Tibial artery (tissue), 4 donors: ENCODE results near the gene WFS1.

Experiments
- DNase-seq, 2 donors: peaks; one replicate each; pipeline ENCODE4 v3.0.0-alpha.2; 2019
- H3K27ac ChIP-seq, 2 donors: fragments of 200-600 bp; sonication (generic) in 1 of 2; 1 replicate in 1 of 2; 2 replicates in 1 of 2; pipeline ENCODE4 v1.5.1; 2018 to 2019; ENCODE audit warnings: mild to moderate bottlenecking in 1 of 2
- H3K27me3 ChIP-seq, 2 donors: fragments of 200-600 bp; sonication (generic) in 1 of 2; one replicate each; pipeline versions ENCODE4 v1.5.1 to v1.6.0; 2016 to 2019
- H3K36me3 ChIP-seq, 3 donors: fragments of 200-600 bp; sonication (generic) in 2 of 3; one replicate each; pipeline ENCODE4 v1.5.1; 2016 to 2019; ENCODE audit warnings: mild to moderate bottlenecking in 2 of 3
- H3K4me1 ChIP-seq, 4 donors: fragments of 200-600 bp; sonication (generic) in 2 of 4; 1 replicate in 3 of 4; 2 replicates in 1 of 4; pipeline ENCODE4 v1.5.1; 2016 to 2019
- H3K4me3 ChIP-seq, 2 donors: fragments of 200-600 bp; sonication (generic) in 1 of 2; 1 replicate in 1 of 2; 2 replicates in 1 of 2; pipeline ENCODE4 v1.5.1; 2018 to 2019; ENCODE audit warnings: mild to moderate bottlenecking in 2 of 2
- H3K9me3 ChIP-seq, 3 donors: fragments of 200-600 bp; sonication (generic) in 1 of 3; one replicate each; pipeline ENCODE4 v1.5.1; 2016 to 2019
- intact Hi-C: fragments of 100-400 bp; cut with DNase I; formaldehyde crosslinking; loops from one replicate; pipeline ENCODE4 v1.15.0; 2023; ENCODE audit warnings: low total_unique reads
- TF ChIP-seq, protein P1 (sequence below), 2 experiments: fragments of 200-600 bp in 1 of 2; fragments of 450-650 bp in 1 of 2; IDR thresholded peaks; one replicate each; pipeline ENCODE4 v1.5.1; 2017 to 2019; ENCODE audit warnings: antibody characterized with exemption in 2 of 2, mild to moderate bottlenecking in 1 of 2, moderate library complexity in 1 of 2

The WFS1 gene

DNA sequence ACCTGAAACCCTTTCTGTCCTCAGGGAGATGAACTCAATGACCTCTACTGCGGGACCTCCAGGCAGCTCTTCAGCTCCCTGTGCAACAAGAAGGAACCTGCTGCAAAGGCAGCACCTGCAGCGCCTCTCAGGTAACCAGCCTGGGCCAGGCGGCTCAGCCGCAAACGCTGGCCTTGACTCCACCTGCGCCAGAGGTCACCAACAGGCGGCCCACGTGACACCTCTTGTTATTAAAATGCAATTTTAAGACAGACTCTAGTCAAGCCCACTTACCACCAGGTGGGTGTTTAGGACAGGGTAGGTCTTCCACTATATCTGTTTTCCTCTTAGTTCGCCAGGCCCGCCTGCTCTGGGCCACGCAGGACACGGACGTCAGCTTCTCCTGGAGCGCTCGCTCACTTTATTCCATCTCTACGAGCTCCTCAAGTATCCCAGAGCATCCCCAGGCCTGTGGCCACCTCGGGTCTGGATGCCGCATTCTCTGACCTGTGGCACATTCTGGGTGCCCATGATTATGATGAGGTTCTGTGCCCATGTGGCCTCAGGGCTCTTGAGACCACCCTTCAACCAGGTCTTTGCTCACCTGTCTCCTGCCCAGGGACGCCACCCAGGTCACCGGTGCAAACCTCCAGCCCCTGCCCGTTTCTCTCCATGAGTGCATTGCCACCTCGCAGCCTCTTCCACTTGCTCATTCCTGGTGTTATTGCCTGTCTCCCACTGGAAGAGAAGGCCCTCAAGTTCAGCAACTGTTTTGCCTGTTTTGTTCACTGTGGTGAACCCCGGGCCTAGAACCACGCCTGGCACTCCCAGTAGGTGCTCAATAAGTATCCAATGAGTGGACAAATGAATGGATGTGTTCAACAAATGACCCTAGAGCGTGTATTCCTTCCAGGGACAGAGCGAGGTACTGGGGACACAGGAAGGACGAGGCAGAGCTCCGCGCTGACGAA, 36.5 kb upstream of the WFS1 start:
- Histone ChIP-seq H3K9me3 (no peaks in the 10 kb centered on the region), H3K36me3 (no peaks in the 10 kb centered on the region), H3K27ac (no peak overlapping the region), H3K4me3 (no peak overlapping the region), H3K4me1 (no peaks in the 10 kb centered on the region), H3K27me3 (peaks cover 0 to 27% of the 10 kb centered on the region in 2 donors)
- intact Hi-C loops: no loop called here
- TF ChIP-seq, protein P1, sequence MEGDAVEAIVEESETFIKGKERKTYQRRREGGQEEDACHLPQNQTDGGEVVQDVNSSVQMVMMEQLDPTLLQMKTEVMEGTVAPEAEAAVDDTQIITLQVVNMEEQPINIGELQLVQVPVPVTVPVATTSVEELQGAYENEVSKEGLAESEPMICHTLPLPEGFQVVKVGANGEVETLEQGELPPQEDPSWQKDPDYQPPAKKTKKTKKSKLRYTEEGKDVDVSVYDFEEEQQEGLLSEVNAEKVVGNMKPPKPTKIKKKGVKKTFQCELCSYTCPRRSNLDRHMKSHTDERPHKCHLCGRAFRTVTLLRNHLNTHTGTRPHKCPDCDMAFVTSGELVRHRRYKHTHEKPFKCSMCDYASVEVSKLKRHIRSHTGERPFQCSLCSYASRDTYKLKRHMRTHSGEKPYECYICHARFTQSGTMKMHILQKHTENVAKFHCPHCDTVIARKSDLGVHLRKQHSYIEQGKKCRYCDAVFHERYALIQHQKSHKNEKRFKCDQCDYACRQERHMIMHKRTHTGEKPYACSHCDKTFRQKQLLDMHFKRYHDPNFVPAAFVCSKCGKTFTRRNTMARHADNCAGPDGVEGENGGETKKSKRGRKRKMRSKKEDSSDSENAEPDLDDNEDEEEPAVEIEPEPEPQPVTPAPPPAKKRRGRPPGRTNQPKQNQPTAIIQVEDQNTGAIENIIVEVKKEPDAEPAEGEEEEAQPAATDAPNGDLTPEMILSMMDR (IDR thresholded peaks at IDR 0.05): no peak
- DNase-seq: peak in 1 of 2 donors; percentile 52

DNA sequence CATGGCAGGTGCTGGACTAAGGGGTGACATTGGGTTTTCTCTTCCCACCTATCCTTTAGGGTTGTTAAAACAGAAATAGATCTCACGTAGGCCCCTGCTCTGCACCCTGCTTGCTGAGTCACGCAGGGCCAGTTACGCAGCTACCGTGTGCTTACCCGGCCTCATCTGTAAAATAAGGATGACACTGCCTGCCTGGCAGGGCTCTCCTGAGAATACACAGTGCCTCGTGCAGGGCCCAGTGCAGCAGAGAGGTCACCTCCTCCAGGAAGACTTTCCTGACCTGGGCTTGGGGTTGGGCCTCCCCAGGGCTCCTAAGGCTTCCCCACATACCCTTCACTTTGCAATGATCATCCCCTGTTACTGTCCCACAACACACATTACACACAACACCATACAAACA, 35.7 kb upstream of the WFS1 start:
- intact Hi-C loops: no loop called here
- no peaks in the 10 kb centered on the region for H3K4me1 ChIP-seq
- no peak overlapping the region for H3K27ac ChIP-seq
- H3K4me3 ChIP-seq: no peak overlapping the region
- H3K9me3 ChIP-seq: no peaks in the 10 kb centered on the region
- peaks cover 0 to 22% of the 10 kb centered on the region in 2 donors for H3K27me3 ChIP-seq
- TF ChIP-seq, protein P1 (IDR thresholded peaks at IDR 0.05): no peak
- no peaks in the 10 kb centered on the region for H3K36me3 ChIP-seq
- no peak for DNase-seq

DNA sequence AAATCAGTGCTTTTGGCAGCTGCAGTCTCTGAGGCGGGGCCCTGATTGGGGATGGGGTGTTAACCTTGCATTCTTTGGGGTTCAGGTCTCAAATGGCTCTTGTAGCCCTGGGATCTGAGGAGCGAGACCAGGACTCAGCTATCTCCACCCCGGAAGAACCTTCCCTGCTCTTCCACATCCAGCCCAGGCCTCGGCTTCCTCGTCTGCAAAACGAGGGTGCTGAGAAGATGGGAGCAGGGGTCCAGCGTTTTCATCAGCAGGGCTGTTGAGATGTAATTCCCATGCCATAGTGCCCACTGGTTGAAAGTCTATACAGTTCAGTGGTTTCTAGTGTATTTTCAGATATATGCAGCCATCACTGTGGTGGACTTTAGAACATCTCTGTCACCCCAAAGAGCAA, 34.6 kb upstream of the WFS1 start:
- H3K9me3 ChIP-seq: no peaks in the 10 kb centered on the region
- TF ChIP-seq, protein P1 (IDR thresholded peaks at IDR 0.05): no peak
- no peaks in the 10 kb centered on the region for H3K36me3 ChIP-seq
- no peaks in the 10 kb centered on the region for H3K4me1 ChIP-seq
- H3K27ac ChIP-seq: no peak overlapping the region
- H3K4me3 ChIP-seq: no peak overlapping the region
- intact Hi-C loops: no loop called here
- peak in 1 of 2 donors; percentile 20 for DNase-seq
- peaks cover 0 to 26% of the 10 kb centered on the region in 2 donors for H3K27me3 ChIP-seq

DNA sequence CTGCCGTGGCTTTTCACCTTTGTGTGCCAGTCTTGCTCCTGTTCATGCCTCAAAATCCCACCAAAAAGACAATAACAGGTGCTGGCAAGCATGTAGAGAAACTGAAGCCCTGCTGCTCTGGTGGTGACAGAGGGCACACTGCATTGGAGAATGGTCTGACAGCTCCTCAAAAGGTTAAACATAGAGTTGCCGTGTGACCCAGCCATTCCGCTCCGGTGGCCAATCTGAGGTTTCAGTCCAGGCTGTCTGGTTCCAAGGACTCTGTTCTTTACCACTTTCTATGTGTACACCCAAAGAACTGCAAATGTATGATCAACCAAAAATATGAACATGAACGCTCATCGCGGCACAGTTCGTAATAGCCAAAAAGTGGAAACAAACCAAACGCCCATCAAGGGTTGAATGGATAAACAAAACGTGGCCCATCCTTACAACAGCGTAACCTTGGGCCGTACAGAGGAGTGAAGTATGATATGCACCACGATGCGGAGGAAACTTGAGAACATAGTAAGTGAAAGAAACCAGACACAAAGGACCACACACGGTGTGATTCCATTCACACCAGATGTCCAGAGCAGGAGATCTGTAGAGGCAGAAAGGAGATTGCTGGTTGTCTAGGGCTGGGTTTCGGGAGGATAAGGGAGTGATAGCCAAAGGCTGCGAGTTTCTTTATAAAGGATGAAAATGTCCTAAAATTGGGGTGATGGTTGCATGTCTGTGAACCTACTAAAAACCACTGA, 33.6 kb upstream of the WFS1 start:
- Histone ChIP-seq H3K4me3 (no peak overlapping the region), H3K36me3 (no peaks in the 10 kb centered on the region), H3K27me3 (peaks cover 0 to 27% of the 10 kb centered on the region in 2 donors), H3K4me1 (no peaks in the 10 kb centered on the region), H3K27ac (no peak overlapping the region), H3K9me3 (no peaks in the 10 kb centered on the region)
- intact Hi-C loops: no loop called here
- TF ChIP-seq, protein P1 (IDR thresholded peaks at IDR 0.05): no peak
- DNase-seq: peak in 1 of 2 donors; percentile 21

DNA sequence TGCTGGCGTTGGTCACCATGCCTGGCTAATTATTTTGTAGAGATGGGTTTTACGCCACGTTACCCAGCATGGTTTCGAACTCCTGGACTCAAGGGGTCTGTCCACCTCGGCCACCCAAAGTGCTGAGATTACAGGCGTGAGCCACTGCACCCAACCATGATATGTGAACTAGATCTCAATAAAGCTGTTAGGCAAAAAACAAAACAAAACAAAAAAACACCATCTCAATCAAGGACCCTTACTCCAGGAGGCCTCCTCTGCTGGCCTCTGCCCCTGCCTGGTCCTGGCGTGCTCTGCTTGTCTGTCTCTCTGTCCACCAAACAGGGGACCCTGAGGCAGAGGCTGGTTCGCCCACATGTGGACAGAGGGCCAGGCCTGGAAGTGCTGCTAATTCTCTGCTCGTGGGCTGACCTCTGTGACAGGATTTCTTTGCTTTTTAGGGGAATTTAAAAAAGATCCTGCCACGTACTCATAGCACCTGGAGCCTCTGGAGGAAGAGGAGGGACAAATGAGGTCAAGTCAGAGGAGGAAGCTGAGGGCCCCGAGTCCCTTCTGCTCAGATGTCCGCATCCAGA, 32.7 kb upstream of the WFS1 start:
- H3K27ac ChIP-seq: no peak overlapping the region
- H3K9me3 ChIP-seq: no peaks in the 10 kb centered on the region
- H3K4me1 ChIP-seq: no peaks in the 10 kb centered on the region
- intact Hi-C loops: no loop called here
- TF ChIP-seq, protein P1 (IDR thresholded peaks at IDR 0.05): no peak
- no peaks in the 10 kb centered on the region for H3K36me3 ChIP-seq
- peak in 1 of 2 donors; percentile 45 for DNase-seq
- peaks cover 0 to 32% of the 10 kb centered on the region in 2 donors for H3K27me3 ChIP-seq
- no peak overlapping the region for H3K4me3 ChIP-seq
